K562 (cell line): ENCODE results near the gene HBM. TPM values are rescaled to one million over a fixed set of nuclear protein-coding genes. Genes with fewer than 3 reads are reported as not detected.

Experiments used
- ATAC-seq: fragments of 200-7000 bp; cut with Tn5 transposase; 3 replicates; pipeline ENCODE4 v1.9.1; 2020; ENCODE audit warnings: moderate library complexity
- BruUV-seq: library from RNA; stranded (reverse); fragments of 400-500 nt; replicated peaks from 2 replicates; lab custom pipeline; 2021; lab: Mats Ljungman, UMichigan
- CTCF ChIA-PET: fragments of 300-600 bp; formaldehyde crosslinking; extraction: SDS; loops from one replicate; lab custom pipeline; 2021; ENCODE audit warnings: low intra/inter-chr PET ratio; lab: Yijun Ruan, JAX
- POLR2A ChIA-PET: fragments of 300-600, 350-650 bp; sonication (Branson Sonifier 250); formaldehyde crosslinking; extraction: SDS; loops from one replicate; lab custom pipeline; 2021; ENCODE audit warnings: antibody characterized with exemption, inconsistent platforms; lab: Yijun Ruan, JAX
- DNase-seq, 4 experiments: peaks; one replicate each; pipeline versions ENCODE4 v3.0.0 to v3.0.0-alpha.2; 2011 to 2018; ENCODE audit warnings: low spot score in 3 of 4, mixed read lengths in 3 of 4; ENCODE audit errors: extremely low read depth in 1 of 4
- FAIRE-seq: peaks from 2 replicates; lab custom pipeline; 2011; peaks lifted over from hg19 to GRCh38; lab: Jason Lieb, UNC
- H2AFZ ChIP-seq: 2 replicates; pipeline ENCODE4 v1.6.0; 2011; ENCODE audit warnings: low read depth, low read length, control low read depth, inconsistent platforms
- H3K27ac ChIP-seq: fragments of 200-600 bp; 3 replicates; pipeline ENCODE4 v1.8.0; 2011; ENCODE audit warnings: low read depth, mild to moderate bottlenecking, control low read depth, inconsistent platforms, low read length, moderate library complexity, mixed read lengths; ENCODE audit errors: extremely low read depth
- H3K27me3 ChIP-seq, 2 experiments: fragments of 300-600 bp in 1 of 2; 2 replicates in 1 of 2; 3 replicates in 1 of 2; pipeline versions ENCODE4 v1.6.0 to v1.8.0; 2011; ENCODE audit warnings: inconsistent platforms in 2 of 2, low read length in 2 of 2, mild to moderate bottlenecking in 1 of 2, mixed read lengths in 1 of 2, moderate library complexity in 1 of 2; ENCODE audit not compliant: control insufficient read depth in 2 of 2, insufficient read depth in 2 of 2
- H3K36me3 ChIP-seq: fragments of 300-600 bp; 3 replicates; pipeline ENCODE4 v1.8.0; 2011; ENCODE audit warnings: mild to moderate bottlenecking, low read length, inconsistent platforms; ENCODE audit not compliant: control insufficient read depth, insufficient read depth
- H3K4me1 ChIP-seq, 2 experiments: fragments of 200-600 bp in 1 of 2; replicated peaks in 1 of 2; 2 replicates in 1 of 2; 3 replicates in 1 of 2; pipeline versions ENCODE4 v1.5.1 to v1.8.0; 2011; ENCODE audit warnings: inconsistent platforms in 2 of 2, low read length in 2 of 2, mild to moderate bottlenecking in 1 of 2, mixed read lengths in 1 of 2, moderate library complexity in 1 of 2; ENCODE audit not compliant: control insufficient read depth in 2 of 2, insufficient read depth in 2 of 2
- H3K4me2 ChIP-seq: 2 replicates; pipeline ENCODE4 v1.6.1; 2011; ENCODE audit warnings: low read length, control low read depth, inconsistent platforms, mixed read lengths; ENCODE audit not compliant: insufficient read depth
- H3K4me3 ChIP-seq: fragments of 200-600 bp; sonication (generic), shearing (Covaris generic); 2 replicates; pipeline ENCODE4 v1.5.1; 2016; ENCODE audit warnings: control low read depth, inconsistent platforms
- H3K79me2 ChIP-seq: fragments of 200-600 bp; 3 replicates; pipeline ENCODE4 v1.8.0; 2011; ENCODE audit warnings: low read length, inconsistent platforms; ENCODE audit not compliant: control insufficient read depth, insufficient read depth
- H3K9ac ChIP-seq, 2 experiments: 2 replicates each; pipeline versions ENCODE4 v1.6.0 to v1.6.1; 2011; ENCODE audit warnings: low read depth in 2 of 2, low read length in 2 of 2, control low read depth in 1 of 2, inconsistent platforms in 1 of 2, mild to moderate bottlenecking in 1 of 2, mixed read lengths in 1 of 2; ENCODE audit not compliant: insufficient read depth in 1 of 2
- H3K9me1 ChIP-seq: one replicate; pipeline ENCODE4 v1.6.0; 2011; ENCODE audit warnings: inconsistent platforms, mild to moderate bottlenecking, low read length, moderate library complexity; ENCODE audit not compliant: control insufficient read depth, insufficient read depth
- H3K9me3 ChIP-seq: replicated peaks from 2 replicates; pipeline ENCODE4 v1.5.1; 2011; ENCODE audit warnings: low read depth, low read length, inconsistent platforms; ENCODE audit not compliant: control insufficient read depth, insufficient read depth
- H4K20me1 ChIP-seq: replicated peaks from 2 replicates; pipeline ENCODE4 v1.6.1; 2011; ENCODE audit warnings: low read length, inconsistent platforms, mixed read lengths; ENCODE audit not compliant: control insufficient read depth, insufficient read depth
- ADNP ChIP-seq: fragments of 200-800 bp; sonication (Bioruptor generic); IDR thresholded peaks from 2 replicates; pipeline ENCODE4 v1.6.1; 2016; ENCODE audit warnings: missing genetic modification characterization, missing compliant biosample characterization
- BCOR ChIP-seq: fragments of 450-650 bp; IDR thresholded peaks from 2 replicates; pipeline ENCODE4 v1.6.1; 2016
- HDGF ChIP-seq: fragments of 450-650 bp; IDR thresholded peaks from 2 replicates; pipeline ENCODE4 v1.6.1; 2016
- KDM1A ChIP-seq, 2 experiments: fragments of 450-650 bp; IDR thresholded peaks; 2 replicates each; pipeline ENCODE4 v1.6.1; 2016; ENCODE audit warnings: mild to moderate bottlenecking in 2 of 2
- RBM25 ChIP-seq: fragments of 200-400 bp; formaldehyde crosslinking; IDR thresholded peaks from 2 replicates; pipeline ENCODE4 v1.6.1; 2018; ENCODE audit warnings: low read length, low read depth, moderate library complexity; ENCODE audit not compliant: severe bottlenecking
- ZNF146 ChIP-seq: IDR thresholded peaks from one replicate; pipeline ENCODE4 v1.6.1; 2018; ENCODE audit warnings: missing compliant biosample characterization; ENCODE audit not compliant: unreplicated experiment
- WGBS: fragments of 100-300 bp; shearing (Covaris generic); methylation state at CpG from one replicate; pipeline ENCODE4 v1.1.6; 2016; ENCODE audit warnings: low coverage, mixed read lengths; ENCODE audit not compliant: insufficient coverage; ENCODE audit errors: missing lambda C conversion rate; 5-methylcytosine and 5-hydroxymethylcytosine counted together
- in situ Hi-C: fragments of 300-500 bp; cut with MboI; formaldehyde crosslinking; loops from 4 replicates; pipeline ENCODE4 v1.15.0; 2018; ENCODE audit warnings: inconsistent platforms, mixed read lengths
- intact Hi-C: fragments of 100-400 bp; cut with micrococcal nuclease; formaldehyde crosslinking; loops from 2 replicates; pipeline ENCODE4 v1.14.2; 2022
- polyA plus RNA-seq, 8 experiments: library from polyadenylated mRNA; depleted of rRNA in 4 of 8; stranded (reverse) in 5 of 8; unstranded in 3 of 8; fragments of >200 nt; fragmentation: Nextera tagmentation in 2 of 8; fragmentation: Illumina TruSeq in 1 of 8; extraction: Ambion mirVana in 2 of 8; extraction: Trizol in 1 of 8; gene quantifications; 2 replicates each; pipeline versions ENCODE4 v1.2.1 to v1.2.3, GENCODE V29; 2011 to 2014; ENCODE audit warnings: inconsistent platforms in 1 of 8, missing spikeins in 1 of 8
- total RNA-seq, 7 experiments: library from RNA; depleted of rRNA in 6 of 7; stranded (reverse); fragments of >200 nt in 6 of 7; fragmentation: Illumina TruSeq in 2 of 7; extraction: Trizol in 2 of 7; gene quantifications; 2 replicates each; pipeline versions ENCODE4 v1.2.1 to v1.2.3, GENCODE V29; 2011 to 2021; ENCODE audit warnings: low replicate concordance in 1 of 7
- TF ChIP-seq, protein P1 (sequence below): sonication (generic); formaldehyde crosslinking; IDR thresholded peaks from 2 replicates; pipeline ENCODE4 v1.8.1; 2023; ENCODE audit warnings: mild to moderate bottlenecking, missing genetic modification reagents

The HBM gene
- total and polyA plus RNA-seq, 9 of the 15 experiments (the other 6 are each of a cell fraction or from before 2014, with no cell fraction given): not detected

DNA sequence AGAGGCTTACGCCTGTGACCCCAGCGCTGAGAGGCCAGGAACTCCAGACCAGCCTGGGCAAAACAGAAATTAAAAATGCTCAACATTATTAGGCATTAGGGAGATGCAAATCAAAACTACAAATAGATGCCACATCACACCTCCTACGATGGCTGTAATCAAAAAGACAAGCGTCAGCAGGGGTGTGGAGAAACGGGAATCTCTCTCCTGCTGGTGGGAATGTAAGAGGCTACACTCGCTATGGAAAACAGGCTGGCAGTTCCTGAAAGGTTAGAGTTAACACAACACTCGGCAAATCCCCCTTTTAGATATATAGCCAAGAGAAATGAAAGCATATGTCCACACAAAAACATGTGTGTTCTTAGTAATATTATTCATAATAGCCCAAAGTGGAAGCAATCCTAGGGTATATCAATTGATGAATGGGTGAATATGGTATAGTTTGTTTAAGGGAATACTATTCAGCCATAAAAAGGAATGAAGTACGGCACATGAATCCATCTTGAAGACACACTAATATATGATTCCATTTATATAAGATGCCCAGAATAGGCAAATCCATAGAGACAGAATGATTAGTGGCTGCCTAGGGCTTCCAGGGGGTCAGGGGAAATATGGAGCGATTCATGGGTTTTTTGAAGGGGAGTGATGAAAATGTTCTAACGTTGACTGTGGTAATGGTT lies 25.5 kb upstream of the HBM start:
- Histone ChIP-seq H3K79me2 (peaks cover 30% of the 10 kb centered on the region), H3K4me1 (peaks cover 37 to 57% of the 10 kb centered on the region in 2 experiments), H3K9me3 (no peaks in the 10 kb centered on the region), H3K9ac (no peak overlapping the region), H3K9me1 (no peaks in the 10 kb centered on the region), H3K4me2 (no peak overlapping the region), H2AFZ (no peak overlapping the region), H3K27me3 (no peaks in the 10 kb centered on the region), H3K4me3 (no peak overlapping the region), H3K36me3 (no peaks in the 10 kb centered on the region), H4K20me1 (no peaks in the 10 kb centered on the region), H3K27ac (no peak overlapping the region)
- CTCF ChIA-PET: no interaction called here
- ATAC-seq (no peak), FAIRE-seq (no peak)
- whole genome bisulfite sequencing: 85% methylated on average over 10 of the region's 10 CpGs
- POLR2A ChIA-PET: interaction anchor here (0.7 to 0.9 kb wide), 2 partner anchors 34 to 250 kb away, joined by 3 to 5 read pairs; no protein-coding TSS in a partner anchor
- BruUV-seq: no TSS peak
- in situ Hi-C loops (no loop called here), intact Hi-C loops (no loop called here)
- peak; percentile 44; the same call in 1 of the 2 replicates for TF ChIP-seq ADNP (tag)
- peak; percentile 40 for TF ChIP-seq RBM25
- TF ChIP-seq, protein P1, sequence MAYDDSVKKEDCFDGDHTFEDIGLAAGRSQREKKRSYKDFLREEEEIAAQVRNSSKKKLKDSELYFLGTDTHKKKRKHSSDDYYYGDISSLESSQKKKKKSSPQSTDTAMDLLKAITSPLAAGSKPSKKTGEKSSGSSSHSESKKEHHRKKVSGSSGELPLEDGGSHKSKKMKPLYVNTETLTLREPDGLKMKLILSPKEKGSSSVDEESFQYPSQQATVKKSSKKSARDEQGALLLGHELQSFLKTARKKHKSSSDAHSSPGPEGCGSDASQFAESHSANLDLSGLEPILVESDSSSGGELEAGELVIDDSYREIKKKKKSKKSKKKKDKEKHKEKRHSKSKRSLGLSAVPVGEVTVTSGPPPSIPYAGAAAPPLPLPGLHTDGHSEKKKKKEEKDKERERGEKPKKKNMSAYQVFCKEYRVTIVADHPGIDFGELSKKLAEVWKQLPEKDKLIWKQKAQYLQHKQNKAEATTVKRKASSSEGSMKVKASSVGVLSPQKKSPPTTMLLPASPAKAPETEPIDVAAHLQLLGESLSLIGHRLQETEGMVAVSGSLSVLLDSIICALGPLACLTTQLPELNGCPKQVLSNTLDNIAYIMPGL (CRISPR knock-in tag): no peak
- TF ChIP-seq BCOR: 0 out of 2 replicates have a peak, but pooled peaks have one; percentile 49
- peak in 1 of 2 experiments; percentile 51; a peak in 1 of 4 replicates for TF ChIP-seq KDM1A (IDR thresholded peaks at IDR 0.05)
- TF ChIP-seq HDGF: no peak
- peak; percentile 84 for TF ChIP-seq ZNF146 (CRISPR knock-in tag)
- TF ChIP-seq, all 486 proteins: peak for 5
- DNase-seq: no peak
